VCaP (cell line): Measurements from ENCODE around the gene SDHAF4.
"Not testable (repeated sequence)": the region's sequence is repeated elsewhere in the genome, so short reads cannot be mapped to it uniquely, and the experiment has no call there.

Source experiments
- H3K27ac ChIP-seq: fragments of 450-650 bp; 2 replicates; pipeline ENCODE4 v1.5.1; 2017
- TF ChIP-seq, protein P1 (sequence below): fragments of 450-650 bp; conservative IDR thresholded peaks from 2 replicates; pipeline ENCODE4 v1.5.1; 2017; ENCODE audit warnings: mild to moderate bottlenecking, moderate library complexity

The SDHAF4 gene

DNA sequence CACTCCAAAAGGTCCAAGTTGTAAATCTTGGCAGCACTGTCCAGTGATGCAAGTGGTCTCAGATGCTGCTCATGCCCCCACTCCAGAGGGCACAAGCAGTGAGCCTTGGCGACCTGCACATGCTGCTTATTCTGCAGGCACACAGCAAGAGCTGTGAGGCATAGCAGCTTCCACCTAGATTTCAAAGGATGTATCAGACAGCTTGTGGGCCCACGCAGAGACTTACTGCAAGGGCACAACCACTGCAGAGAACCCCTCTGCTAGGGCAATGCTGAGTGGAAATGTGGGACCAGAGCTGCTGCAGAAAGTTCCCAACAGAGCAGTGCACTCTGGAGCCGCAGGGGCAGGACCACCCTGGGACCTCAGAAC is 26.4 kb downstream of the SDHAF4 start:
- TF ChIP-seq, protein P1, sequence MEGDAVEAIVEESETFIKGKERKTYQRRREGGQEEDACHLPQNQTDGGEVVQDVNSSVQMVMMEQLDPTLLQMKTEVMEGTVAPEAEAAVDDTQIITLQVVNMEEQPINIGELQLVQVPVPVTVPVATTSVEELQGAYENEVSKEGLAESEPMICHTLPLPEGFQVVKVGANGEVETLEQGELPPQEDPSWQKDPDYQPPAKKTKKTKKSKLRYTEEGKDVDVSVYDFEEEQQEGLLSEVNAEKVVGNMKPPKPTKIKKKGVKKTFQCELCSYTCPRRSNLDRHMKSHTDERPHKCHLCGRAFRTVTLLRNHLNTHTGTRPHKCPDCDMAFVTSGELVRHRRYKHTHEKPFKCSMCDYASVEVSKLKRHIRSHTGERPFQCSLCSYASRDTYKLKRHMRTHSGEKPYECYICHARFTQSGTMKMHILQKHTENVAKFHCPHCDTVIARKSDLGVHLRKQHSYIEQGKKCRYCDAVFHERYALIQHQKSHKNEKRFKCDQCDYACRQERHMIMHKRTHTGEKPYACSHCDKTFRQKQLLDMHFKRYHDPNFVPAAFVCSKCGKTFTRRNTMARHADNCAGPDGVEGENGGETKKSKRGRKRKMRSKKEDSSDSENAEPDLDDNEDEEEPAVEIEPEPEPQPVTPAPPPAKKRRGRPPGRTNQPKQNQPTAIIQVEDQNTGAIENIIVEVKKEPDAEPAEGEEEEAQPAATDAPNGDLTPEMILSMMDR: no peak
- no peak overlapping the region for H3K27ac ChIP-seq

DNA sequence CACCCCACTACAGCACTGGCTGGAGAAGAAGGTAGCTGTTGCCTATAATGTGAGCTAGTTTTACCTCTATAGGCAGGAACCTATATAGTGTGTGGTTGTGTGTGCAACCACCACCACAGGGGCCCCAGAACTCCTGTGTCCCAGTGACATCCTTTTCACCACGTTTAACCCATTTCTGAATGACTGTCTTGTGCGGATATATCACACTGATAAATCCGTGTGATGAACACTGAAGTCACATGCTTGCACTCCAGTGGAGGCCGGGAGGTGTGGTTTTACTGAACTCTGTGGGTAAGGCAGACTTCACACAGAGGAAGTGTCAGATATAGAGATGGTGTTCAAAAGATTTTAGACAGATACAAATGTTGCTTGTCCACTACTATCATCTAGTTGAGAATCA is 32.5 kb downstream of the SDHAF4 start:
- TF ChIP-seq, protein P1: no peak
- H3K27ac ChIP-seq: no peak overlapping the region

DNA sequence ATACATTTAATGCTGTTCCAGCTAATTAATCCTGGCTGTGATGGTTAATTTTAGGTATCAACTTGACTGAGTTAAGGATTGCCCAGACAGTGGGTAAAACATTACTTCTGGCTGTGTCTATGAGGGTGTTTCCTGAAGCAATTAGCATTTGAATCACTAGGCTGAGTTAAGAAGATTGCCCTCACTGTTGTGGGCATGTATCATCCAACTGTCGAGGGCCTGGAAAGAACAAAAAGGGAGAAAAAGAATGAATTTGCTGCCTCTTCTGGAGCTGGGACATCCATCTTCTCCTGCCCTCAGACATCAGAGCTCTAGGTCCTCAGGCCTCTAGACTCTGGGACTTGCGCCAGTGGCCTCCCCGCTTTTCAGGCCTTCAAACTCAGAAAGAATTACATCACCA is 34.3 kb downstream of the SDHAF4 start:
- no peak overlapping the region for H3K27ac ChIP-seq
- TF ChIP-seq, protein P1: no peak

DNA sequence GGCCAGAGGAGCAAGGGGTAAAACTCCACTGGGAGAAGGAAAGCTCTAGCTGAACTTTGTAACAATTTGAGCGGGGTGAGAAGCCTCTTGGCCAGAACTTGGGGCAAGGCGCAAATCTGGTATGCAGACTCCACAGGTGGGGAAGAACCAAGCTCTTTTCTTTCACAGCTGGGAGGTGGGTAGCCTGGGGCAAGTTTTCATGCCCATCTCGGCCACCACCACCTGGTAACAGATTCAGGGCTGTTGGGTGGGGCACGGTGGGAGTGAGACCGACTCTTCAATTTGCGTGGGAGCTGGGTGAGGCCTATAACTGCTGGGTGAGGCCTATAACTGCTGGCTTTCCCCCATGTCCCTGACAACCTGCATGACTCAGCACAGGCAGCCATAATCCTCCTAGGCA is 37.5 kb downstream of the SDHAF4 start:
- TF ChIP-seq, protein P1: no peak
- no peak overlapping the region for H3K27ac ChIP-seq

DNA sequence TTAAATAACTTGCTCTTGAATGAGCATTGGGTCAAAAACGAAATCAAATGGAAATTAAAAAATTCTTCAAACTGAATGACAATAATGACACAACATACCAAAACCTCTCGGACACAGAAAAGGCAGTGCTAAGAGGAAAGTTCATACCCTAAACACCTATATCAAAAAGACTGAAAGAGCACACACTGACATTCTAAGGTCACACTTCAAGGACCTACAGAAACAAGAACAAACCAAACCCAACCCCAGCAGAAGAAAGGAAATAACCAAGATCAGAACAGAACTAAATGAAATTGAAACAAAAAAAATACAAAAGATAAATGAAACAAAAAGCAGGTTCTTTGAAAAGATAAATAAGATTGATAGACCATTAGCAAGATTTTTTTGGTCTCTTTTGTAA is 40.6 kb downstream of the SDHAF4 start:
- H3K27ac ChIP-seq: not testable (repeated sequence)

DNA sequence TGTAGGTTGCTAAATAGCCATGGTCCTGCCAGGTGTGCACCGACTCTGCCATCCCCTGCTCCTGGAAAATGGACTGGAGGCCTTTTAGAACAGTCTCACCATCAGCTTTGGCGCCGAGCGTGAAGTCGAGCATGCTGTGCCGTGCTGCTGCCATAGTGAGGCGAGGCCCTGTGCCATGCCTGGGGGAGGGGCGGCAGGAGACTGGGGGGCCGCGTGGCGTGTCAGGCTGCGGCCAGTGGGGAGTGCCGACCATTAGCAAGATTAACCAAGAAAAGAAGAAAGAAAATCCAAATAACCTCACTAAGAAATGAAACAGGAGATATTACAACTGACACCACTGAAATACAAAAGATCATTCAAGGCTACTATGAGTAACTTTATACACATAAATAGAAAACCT is 42.5 kb downstream of the SDHAF4 start:
- H3K27ac ChIP-seq: not testable (repeated sequence)

DNA sequence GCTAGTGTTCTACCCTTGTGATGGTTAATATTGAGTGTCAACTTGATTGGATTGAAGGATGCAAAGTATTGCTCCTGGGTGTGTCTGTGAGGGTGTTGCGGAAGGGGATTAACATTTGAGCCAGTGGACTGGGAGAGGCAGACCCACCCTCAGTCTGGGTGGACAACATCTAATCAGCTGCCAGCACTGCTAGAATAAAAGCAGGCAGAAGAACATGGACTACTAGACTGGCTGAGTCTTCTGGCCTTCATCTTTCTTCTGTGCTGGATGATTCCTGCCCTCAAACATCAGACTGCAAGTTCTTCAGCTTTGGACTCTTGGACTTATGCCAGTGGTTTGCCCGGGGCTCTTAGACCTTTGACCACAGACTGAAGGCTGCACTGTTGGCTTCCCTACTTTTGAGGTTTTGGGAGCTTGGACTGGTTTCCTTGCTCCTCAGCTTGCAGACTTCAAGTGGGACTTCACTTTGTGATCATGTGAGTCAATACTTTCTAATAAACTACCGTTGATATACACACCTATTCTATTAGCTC is 50.1 kb downstream of the SDHAF4 start:
- no peak overlapping the region for H3K27ac ChIP-seq
- TF ChIP-seq, protein P1: no peak

DNA sequence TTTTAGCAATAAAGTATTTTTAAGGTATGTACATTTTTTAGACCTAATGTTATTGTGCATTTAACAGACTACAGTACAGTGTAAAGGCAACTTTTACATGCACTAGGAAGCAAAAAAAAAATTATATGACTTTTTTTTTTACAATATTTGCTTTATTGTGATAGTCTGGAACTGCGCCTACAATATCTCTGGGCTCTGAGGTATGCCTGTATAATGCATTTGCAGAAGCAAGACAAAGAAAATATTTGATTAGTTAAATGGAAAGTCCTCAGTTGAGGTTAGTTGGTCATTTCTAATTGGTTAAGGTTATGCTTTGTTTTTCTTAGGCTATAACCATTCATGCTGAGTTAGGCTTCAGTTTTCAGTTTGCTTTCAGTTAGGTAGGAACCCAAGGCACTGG is 54.0 kb downstream of the SDHAF4 start:
- TF ChIP-seq, protein P1: no peak
- H3K27ac ChIP-seq: no peak overlapping the region

DNA sequence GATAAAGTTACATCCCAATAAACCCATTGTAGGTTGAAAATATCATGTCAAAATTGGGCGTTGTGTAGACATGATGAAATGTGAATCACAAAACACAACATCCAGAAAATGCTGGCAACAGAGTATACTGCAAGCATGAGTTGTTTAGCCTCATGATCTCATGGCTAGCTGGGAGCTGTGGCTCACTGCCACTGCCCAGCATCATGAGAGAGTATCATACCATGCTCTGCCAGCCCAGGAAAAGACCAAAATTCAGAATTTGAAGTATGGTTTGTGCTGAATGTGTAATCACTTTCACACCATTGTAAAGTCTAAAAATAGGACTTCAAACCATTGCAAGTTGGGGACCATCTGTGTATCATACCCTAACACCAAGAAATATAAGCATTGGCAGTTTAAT is 55.7 kb downstream of the SDHAF4 start:
- TF ChIP-seq, protein P1: no peak
- no peak overlapping the region for H3K27ac ChIP-seq
